ENCODE data around the gene MYOC. TPM values are rescaled to one million over a fixed set of nuclear protein-coding genes. Genes with fewer than 3 reads are reported as not detected.

Gene MYOC
- total RNA-seq, 4 donors from 2014 or later = 5.0 to 17.4 (median 8.6) TPM

DNA sequence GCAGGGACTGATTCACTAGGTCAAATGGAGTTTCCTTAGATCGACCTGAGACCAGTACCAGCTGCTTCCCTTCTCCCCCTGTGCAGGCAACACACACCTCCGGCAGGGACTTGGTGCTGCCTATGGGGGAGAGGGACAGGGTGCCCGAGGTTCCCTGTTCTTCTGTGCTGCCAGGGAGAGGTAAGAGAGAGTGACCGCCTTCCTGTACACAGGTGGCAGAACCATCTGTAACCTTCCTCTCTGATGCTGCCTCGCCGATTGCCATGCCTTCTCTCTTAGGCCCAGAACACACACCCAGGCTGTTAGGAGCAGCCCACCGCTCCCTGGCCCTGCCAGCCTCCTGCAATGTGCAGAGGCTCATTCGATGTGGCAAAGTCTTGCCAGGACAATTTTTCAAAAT is 9.3 kb downstream of the MYOC start:
- intact Hi-C loops (cut with DNase I; ENCODE audit: low total_unique reads) = loop anchor here (10.0 kb wide), 2 partner anchors 158 to 802 kb away; partner anchors contain the start of genes PIGC and PRRC2C
- ATAC-seq = no peak

DNA sequence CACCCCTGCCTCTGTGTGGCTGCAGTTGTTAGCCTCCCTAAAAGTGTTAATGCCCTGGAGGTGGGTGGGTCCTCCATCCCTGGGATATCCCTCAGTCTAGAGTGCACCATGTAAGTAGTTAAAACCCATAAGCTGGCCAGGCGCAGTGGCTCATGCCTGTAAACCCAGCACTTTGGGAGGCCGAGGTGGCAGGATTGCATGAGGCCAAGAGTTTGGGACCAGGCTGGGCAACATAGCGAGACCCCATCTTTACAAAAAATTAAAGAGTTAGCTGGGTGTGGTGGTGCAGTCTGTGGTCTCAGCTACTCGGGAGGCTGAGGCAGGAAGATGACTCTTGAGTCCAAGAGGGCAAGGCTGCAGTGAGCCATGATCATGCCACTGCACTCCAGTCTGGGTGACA is 10.3 kb downstream of the MYOC start:
- in situ Hi-C loops (cut with MboI; ENCODE audit: low sequenced_read_pairs in 4 of 4) (loop anchor here in 3 of 4 donors (10.0 kb wide), 2 partner anchors 103 to 343 kb away; partner anchors contain the start of gene VAMP4 (in 1 of the 3)), intact Hi-C loops (cut with DNase I; ENCODE audit: low total_unique reads) (loop anchor here (10.0 kb wide), 2 partner anchors 157 to 803 kb away; partner anchors contain the start of genes PIGC and PRRC2C)
- no peak for TF ChIP-seq POLR2A (IDR thresholded peaks at IDR 0.05)
- Histone ChIP-seq H3K27ac (no peak overlapping the region), H3K4me1 (peaks cover 13 to 15% of the 10 kb centered on the region in 2 donors), H3K36me3 (no peaks in the 10 kb centered on the region), H3K9me3 (no peaks in the 10 kb centered on the region), H3K4me3 (no peak overlapping the region), H3K27me3 (no peaks in the 10 kb centered on the region)
- DNase-seq = no peak
- ATAC-seq = no peak

More for the DNA sequence above, 9.3 kb downstream of the MYOC start:
- H3K4me1 ChIP-seq = peaks cover 13 to 15% of the 10 kb centered on the region in 2 donors
- no peaks in the 10 kb centered on the region for H3K9me3 ChIP-seq
- no peak overlapping the region for H3K4me3 ChIP-seq
- no peak for DNase-seq
- H3K36me3 ChIP-seq = no peaks in the 10 kb centered on the region
- H3K27ac ChIP-seq = no peak overlapping the region
- H3K27me3 ChIP-seq = no peaks in the 10 kb centered on the region
- TF ChIP-seq, protein P1, sequence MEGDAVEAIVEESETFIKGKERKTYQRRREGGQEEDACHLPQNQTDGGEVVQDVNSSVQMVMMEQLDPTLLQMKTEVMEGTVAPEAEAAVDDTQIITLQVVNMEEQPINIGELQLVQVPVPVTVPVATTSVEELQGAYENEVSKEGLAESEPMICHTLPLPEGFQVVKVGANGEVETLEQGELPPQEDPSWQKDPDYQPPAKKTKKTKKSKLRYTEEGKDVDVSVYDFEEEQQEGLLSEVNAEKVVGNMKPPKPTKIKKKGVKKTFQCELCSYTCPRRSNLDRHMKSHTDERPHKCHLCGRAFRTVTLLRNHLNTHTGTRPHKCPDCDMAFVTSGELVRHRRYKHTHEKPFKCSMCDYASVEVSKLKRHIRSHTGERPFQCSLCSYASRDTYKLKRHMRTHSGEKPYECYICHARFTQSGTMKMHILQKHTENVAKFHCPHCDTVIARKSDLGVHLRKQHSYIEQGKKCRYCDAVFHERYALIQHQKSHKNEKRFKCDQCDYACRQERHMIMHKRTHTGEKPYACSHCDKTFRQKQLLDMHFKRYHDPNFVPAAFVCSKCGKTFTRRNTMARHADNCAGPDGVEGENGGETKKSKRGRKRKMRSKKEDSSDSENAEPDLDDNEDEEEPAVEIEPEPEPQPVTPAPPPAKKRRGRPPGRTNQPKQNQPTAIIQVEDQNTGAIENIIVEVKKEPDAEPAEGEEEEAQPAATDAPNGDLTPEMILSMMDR (IDR thresholded peaks at IDR 0.05 in 4 of 5, conservative IDR thresholded peaks at IDR 0.05 in 1 of 5) = no peak
- TF ChIP-seq POLR2A (IDR thresholded peaks at IDR 0.05) = no peak
- in situ Hi-C loops (cut with MboI; ENCODE audit: low sequenced_read_pairs in 4 of 4) = loop anchor here in 3 of 4 donors (10.0 kb wide), 2 partner anchors 102 to 342 kb away; partner anchors contain the start of gene VAMP4 (in 1 of the 3)

DNA sequence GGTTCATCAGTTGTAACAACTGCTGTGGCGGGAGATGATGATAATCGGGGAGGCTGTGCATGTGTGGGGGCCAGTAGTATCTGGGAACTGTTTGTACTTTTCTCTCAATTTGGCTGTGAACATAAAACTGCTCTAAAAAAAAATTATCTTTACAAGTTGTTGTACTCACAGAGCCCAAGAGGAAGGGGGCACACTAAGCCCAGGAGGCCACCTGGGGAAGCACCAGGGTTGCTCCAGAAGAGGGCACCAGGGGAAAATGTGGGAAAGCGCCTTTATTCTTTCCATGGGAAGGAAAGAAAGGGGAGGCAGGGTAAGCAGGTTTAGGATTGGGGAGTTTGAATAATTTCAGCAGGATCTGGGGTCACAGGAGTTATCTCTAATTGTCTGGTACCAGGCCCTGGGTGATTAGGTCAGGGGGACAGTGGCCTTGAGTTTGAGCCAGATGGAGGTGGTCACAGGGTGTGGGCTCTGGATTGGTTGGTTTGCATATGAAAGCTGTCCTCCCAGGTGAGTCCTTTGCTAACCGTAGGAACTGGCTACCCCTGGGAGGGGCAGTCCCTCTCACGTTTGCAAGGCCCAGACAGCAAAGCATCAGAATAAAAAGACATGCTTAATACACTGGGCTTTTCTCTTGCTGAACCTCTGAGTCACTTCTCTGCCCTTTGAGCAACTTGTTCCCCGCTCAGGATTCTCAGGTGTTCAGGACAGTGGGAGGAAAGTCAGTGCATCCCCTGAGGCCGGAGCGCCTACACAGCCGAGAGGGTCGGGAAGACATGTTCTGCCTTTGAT is 11.2 kb downstream of the MYOC start:
- Histone ChIP-seq H3K27ac (no peak overlapping the region), H3K4me3 (no peak overlapping the region), H3K4me1 (peaks cover 13 to 15% of the 10 kb centered on the region in 2 donors), H3K27me3 (no peaks in the 10 kb centered on the region), H3K9me3 (no peaks in the 10 kb centered on the region), H3K36me3 (no peaks in the 10 kb centered on the region)
- TF ChIP-seq, protein P1 (IDR thresholded peaks at IDR 0.05 in 4 of 5, conservative IDR thresholded peaks at IDR 0.05 in 1 of 5) = no peak
- no peak for DNase-seq
- no peak for ATAC-seq
- intact Hi-C loops (cut with DNase I; ENCODE audit: low total_unique reads) (loop anchor here (10.0 kb wide), 2 partner anchors 156 to 804 kb away; partner anchors contain the start of genes PIGC and PRRC2C), in situ Hi-C loops (cut with MboI; ENCODE audit: low sequenced_read_pairs in 4 of 4) (loop anchor here in 3 of 4 donors (10.0 kb wide), 2 partner anchors 104 to 344 kb away; partner anchors contain the start of gene VAMP4 (in 1 of the 3))

DNA sequence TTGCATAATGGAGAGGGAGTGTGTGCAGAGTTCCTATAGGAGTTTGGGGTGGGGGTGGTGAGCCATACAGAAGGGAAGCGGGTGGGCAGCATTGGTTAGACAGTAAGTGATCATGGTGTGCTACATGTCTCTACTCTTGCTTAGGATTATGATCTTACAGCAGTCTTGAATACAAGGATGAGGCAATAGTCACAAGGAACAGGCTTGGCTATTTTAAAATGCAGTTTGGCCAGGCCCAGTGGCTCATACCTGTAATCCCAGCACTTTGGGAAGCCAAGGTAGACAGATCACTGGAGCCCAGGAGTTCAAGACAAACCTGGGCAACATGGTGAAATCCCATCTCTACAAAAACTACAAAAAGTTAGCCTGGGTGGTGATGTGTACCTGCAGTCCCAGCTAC is 12.3 kb downstream of the MYOC start:
- H3K4me3 ChIP-seq = no peak overlapping the region
- H3K9me3 ChIP-seq = no peaks in the 10 kb centered on the region
- peaks cover 3 to 5% of the 10 kb centered on the region in 2 donors for H3K4me1 ChIP-seq
- intact Hi-C loops (cut with DNase I; ENCODE audit: low total_unique reads) = loop anchor here (10.0 kb wide), 2 partner anchors 155 to 805 kb away; partner anchors contain the start of genes PIGC and PRRC2C
- H3K27ac ChIP-seq = no peak overlapping the region
- in situ Hi-C loops (cut with MboI; ENCODE audit: low sequenced_read_pairs in 4 of 4) = loop anchor here in 3 of 4 donors (10.0 kb wide), 2 partner anchors 105 to 345 kb away; partner anchors contain the start of gene VAMP4 (in 1 of the 3)
- DNase-seq (no peak), ATAC-seq (no peak)
- H3K36me3 ChIP-seq = no peaks in the 10 kb centered on the region
- no peaks in the 10 kb centered on the region for H3K27me3 ChIP-seq
- no peak for TF ChIP-seq POLR2A (IDR thresholded peaks at IDR 0.05)
- TF ChIP-seq, protein P1 (IDR thresholded peaks at IDR 0.05 in 4 of 5, conservative IDR thresholded peaks at IDR 0.05 in 1 of 5) = no peak

DNA sequence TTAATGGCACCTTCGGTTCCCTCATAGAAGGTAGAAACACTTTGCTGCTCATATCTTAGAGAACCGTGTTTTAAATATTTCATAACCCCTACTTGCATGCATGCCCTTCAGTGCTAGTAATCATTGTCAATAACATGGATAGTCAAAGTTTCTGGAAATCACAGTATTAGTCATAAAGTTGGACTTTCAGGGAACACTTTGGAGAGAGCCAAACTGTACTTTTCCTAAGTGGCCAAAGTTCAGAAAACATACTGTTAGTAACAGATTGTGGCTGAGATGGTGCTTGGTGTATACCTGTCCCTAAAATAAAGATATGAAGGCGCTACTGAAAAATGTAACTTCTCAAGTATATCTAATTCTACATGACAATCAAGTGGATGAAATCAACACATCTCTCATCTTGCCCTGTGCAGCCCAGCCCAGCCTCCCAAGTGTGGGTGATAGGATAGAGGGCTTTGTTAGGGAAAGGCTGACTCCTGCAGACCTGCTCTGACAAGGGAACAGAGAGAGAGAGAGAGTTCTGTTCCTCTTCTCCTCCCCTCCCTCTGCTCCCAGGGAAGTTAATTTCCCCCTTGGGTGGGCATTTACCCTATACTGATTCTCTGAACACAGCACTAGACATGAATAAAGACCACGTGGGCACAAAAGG is 14.4 kb downstream of the MYOC start:
- Histone ChIP-seq H3K4me3 (no peak overlapping the region), H3K27ac (no peak overlapping the region), H3K36me3 (no peaks in the 10 kb centered on the region), H3K27me3 (no peaks in the 10 kb centered on the region), H3K9me3 (no peaks in the 10 kb centered on the region), H3K4me1 (no peaks in the 10 kb centered on the region)
- intact Hi-C loops (cut with DNase I; ENCODE audit: low total_unique reads) = no loop called here
- in situ Hi-C loops (cut with MboI; ENCODE audit: low sequenced_read_pairs in 4 of 4) = no loop called here
- DNase-seq = no peak
- no peak for ATAC-seq
- TF ChIP-seq, protein P1 (IDR thresholded peaks at IDR 0.05 in 4 of 5, conservative IDR thresholded peaks at IDR 0.05 in 1 of 5) = no peak
- TF ChIP-seq POLR2A (IDR thresholded peaks at IDR 0.05) = no peak
